Hematopoietic multipotent progenitor cell treated with erythropoietin and hydrocortisone succinate and interleukin-3 and kit ligand, for 6 days (in vitro differentiated cells): ENCODE measurements around the gene POLRMT.

Experiments used
- DNase-seq: peaks from one replicate; pipeline ENCODE4 v3.0.0-alpha.2; 2015

POLRMT gene

DNA sequence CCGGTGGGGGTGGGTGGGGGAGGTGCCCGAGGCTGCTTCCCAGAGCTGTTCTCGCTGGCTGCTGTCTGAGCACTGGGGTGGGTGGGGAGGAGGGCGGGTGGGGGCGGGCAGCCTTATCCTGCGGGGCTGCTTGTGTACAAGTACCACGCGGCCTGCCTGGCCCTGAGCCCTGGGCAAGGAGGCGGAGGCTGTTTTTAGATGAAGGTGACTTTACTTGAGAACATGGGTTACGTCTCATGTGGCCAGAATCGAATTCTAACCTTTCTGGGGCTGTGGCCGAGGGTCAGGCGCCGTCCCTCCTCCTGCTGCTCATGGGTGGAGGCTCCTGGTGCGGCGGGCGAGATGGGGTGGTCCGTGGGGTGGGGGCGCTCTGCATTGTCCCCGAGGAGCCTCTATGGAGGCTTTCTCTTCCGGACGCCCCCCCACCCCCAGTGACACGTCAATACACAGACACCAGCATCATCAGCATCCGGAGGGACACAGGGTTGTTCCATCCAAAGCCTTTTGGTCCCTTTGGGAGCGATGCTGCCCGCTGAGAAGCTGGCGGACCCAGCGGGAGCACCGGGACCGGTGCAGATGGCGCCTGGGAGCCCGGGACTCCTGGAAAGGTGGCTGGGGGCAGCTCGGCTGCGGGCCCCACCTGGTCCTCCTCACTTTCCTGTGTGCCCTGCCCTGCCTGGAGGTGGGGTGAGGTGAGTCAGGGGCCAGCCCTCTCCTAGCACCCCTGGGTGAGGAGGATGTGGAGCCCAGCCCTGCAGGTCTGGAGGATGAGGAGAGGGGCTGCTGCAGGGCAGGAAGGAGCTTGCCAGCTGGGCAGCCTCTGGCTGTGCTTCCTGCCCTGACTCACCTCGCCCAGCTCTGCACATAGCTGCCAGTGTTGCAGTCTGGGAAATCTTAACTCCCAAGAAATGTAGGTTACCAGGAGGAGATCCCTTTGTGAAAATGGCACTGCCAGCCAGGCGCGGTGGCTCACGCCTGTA lies 57.5 kb downstream of the POLRMT start:
- peak; percentile 88 for DNase-seq

GRCh38 chr19:574658-575526 lies 58.4 kb downstream of the POLRMT start:
- peak; percentile 96 for DNase-seq

DNA sequence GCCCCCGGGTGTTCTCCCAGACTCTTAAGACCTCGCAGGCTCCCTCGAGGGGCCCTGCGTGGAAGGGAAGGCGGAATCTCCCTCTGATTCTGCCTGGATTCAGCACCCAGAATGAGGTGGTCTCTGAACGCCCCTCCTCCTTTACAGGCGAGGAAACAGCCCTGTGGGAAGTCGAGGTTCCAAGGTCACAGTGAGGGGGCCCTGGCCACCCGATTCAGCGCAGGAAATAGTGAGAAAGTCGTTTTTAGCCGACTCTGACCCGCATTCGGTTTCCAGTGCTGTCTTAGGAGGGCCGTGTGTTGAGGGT lies 59.9 kb downstream of the POLRMT start:
- no peak for DNase-seq

GRCh38 chr19:572743-573518 lies 60.4 kb downstream of the POLRMT start:
- DNase-seq, result peak; percentile 67

DNA sequence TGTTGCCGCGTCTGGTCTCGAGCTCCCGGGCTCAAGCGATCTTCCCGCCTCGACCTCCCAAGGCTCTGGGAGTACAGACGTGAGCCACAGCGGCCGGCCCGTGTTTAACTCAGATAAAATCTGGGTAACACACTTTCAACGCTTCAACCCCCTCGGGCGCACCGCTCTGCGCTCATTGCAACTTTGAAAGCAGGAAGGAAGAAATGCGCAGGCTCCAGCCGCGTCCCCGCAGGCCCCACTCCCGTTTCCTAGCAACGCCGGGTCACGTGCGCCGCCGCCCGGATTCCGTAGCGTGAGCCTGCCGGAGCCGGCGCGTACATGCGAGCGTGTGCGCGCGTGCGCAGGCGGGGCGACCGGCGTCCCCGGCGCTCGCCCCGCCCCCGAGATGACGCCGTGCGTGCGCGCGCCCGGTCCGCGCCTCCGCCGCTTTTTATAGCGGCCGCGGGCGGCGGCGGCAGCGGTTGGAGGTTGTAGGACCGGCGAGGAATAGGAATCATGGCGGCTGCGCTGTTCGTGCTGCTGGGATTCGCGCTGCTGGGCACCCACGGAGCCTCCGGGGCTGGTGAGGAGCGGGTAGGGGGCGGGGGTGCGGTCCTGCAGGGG lies 61.1 kb downstream of the POLRMT start, which contains the start of gene BSG:
Gene BSG (plus strand): TSS at position 457 of the 603 bp plus-strand sequence. CDS start 39 bp downstream, at position 496.
- DNase-seq, result peak; percentile 99

DNA sequence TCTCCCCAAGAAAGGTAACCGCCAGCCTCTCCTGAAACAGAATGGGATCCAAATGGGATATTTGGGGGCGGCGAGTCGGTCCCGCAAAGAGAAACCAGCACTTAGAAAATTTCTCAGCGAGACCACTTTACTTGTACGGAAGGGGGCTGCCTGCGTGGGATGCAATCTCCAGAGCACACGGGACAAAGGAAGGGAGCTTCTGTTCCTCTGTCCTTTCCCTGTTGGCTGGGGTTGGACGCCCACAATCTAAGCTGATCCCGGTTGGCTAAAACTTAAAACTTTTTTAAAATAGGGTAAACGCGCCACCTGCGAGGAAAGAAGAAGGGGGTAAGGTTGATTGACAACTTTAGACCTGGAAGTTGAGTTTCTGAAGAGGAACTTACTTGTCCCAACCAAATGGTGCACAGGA lies 61.8 kb downstream of the POLRMT start:
- DNase-seq, result peak; percentile 79

GRCh38 chr19:570937-571565 lies 62.3 kb downstream of the POLRMT start:
- DNase-seq, result peak; percentile 83

DNA sequence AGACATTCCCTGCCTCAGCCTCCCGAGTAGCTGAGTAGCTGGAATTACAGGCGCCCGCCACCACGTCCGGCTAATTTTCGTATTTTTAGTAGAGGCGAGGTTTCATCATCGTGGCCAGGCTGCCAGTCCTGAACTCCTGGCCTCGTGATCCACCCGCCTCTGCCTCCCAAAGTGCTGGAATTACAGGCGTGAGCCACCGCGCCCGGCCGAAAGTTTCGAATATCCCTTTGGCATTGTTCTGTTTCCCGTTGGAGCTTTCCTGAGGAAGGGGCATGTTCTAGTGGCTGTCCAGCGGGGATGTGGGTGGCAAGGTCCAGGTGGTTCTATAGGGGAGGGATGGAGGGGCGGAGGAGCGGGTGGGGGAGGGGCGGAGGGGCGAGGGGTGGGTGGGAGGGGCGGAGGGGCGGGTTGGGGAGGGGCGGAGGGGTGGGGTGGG lies 63.1 kb downstream of the POLRMT start:
- DNase-seq, result no peak

- no peak for DNase-seq
Measured at GRCh38 chr19:567296-567900, 65.9 kb downstream of the POLRMT start.
